H1 (cell line): Measurements from ENCODE around the gene NR1I3.

Experiments used
- CTCF ChIP-seq, 3 experiments: IDR thresholded peaks; 1 replicate in 2 of 3; 2 replicates in 1 of 3; pipeline versions ENCODE4 v1.5.1 to v1.6.1; 2011; ENCODE audit warnings: low read length in 3 of 3, mild to moderate bottlenecking in 3 of 3, inconsistent platforms in 2 of 3, low read depth in 1 of 3, moderate library complexity in 1 of 3; ENCODE audit not compliant: insufficient read depth in 1 of 3; ENCODE audit errors: control extremely low read depth in 1 of 3
- GABPA ChIP-seq: IDR thresholded peaks from 2 replicates; pipeline ENCODE4 v1.6.1; 2011; ENCODE audit warnings: mild to moderate bottlenecking, low read length, moderate library complexity, borderline replicate concordance; ENCODE audit not compliant: insufficient read depth
- KDM1A ChIP-seq: fragments of 200-600, 300-600 bp; sonication (generic); IDR thresholded peaks from 2 replicates; pipeline ENCODE4 v1.7.1; 2016; ENCODE audit warnings: mild to moderate bottlenecking, low read length, borderline replicate concordance
- POLR2A ChIP-seq, 2 experiments: IDR thresholded peaks; 1 replicate in 1 of 2; 2 replicates in 1 of 2; pipeline ENCODE4 v1.6.1; 2011; ENCODE audit warnings: low read depth in 2 of 2, low read length in 2 of 2, mild to moderate bottlenecking in 2 of 2; ENCODE audit errors: control extremely low read depth in 1 of 2
- USF2 ChIP-seq: IDR thresholded peaks from 2 replicates; pipeline ENCODE4 v1.6.1; 2011; ENCODE audit warnings: low read length, improper control_type of control experiment

GRCh38 chr1:161219078-161219892 is 18.7 kb downstream of the NR1I3 start:
- TF ChIP-seq CTCF (IDR thresholded peaks at IDR 0.05; ENCODE audit: control extremely low read depth in 1 of 3, insufficient read depth in 1 of 3, low read depth in 1 of 3, low read length in 3 of 3), result no peak
- no peak for TF ChIP-seq GABPA
- no peak for TF ChIP-seq KDM1A
- no peak for TF ChIP-seq POLR2A (IDR thresholded peaks at IDR 0.05; ENCODE audit: control extremely low read depth in 1 of 2, low read depth in 2 of 2, low read length in 2 of 2)
- TF ChIP-seq USF2, result no peak
